IPS-15b (cell line): Measurements from ENCODE around the gene CSNK1A1.

Experiments
- H3K27me3 ChIP-seq: one replicate; pipeline ENCODE4 v1.6.1; 2013; ENCODE audit warnings: low read length; ENCODE audit not compliant: control insufficient read depth, insufficient read depth
- H3K36me3 ChIP-seq: one replicate; pipeline ENCODE4 v1.6.1; 2013; ENCODE audit warnings: low read length; ENCODE audit not compliant: control insufficient read depth, insufficient read depth
- H3K4me1 ChIP-seq: one replicate; pipeline ENCODE4 v1.6.1; 2013; ENCODE audit warnings: mild to moderate bottlenecking, low read length; ENCODE audit not compliant: control insufficient read depth, insufficient read depth
- H3K4me3 ChIP-seq: one replicate; pipeline ENCODE4 v1.5.1; 2013; ENCODE audit warnings: low read depth, low read length
- H3K9ac ChIP-seq: one replicate; pipeline ENCODE4 v1.6.1; 2013; ENCODE audit warnings: low read depth, mild to moderate bottlenecking, low read length
- H3K9me3 ChIP-seq: one replicate; pipeline ENCODE4 v1.6.1; 2013; ENCODE audit warnings: mild to moderate bottlenecking, low read length; ENCODE audit not compliant: control insufficient read depth, insufficient read depth

The CSNK1A1 gene

GRCh38 chr5:149585910-149586309 lies 34.7 kb upstream of the CSNK1A1 start:
- Histone ChIP-seq H3K4me3 (no peak overlapping the region), H3K36me3 (no peaks in the 10 kb centered on the region), H3K9me3 (no peaks in the 10 kb centered on the region), H3K9ac (no peak overlapping the region), H3K4me1 (peaks cover 3% of the 10 kb centered on the region), H3K27me3 (peaks cover 11% of the 10 kb centered on the region)

- peaks cover 3% of the 10 kb centered on the region for H3K4me1 ChIP-seq
- H3K36me3 ChIP-seq = no peaks in the 10 kb centered on the region
- peaks cover 22% of the 10 kb centered on the region for H3K27me3 ChIP-seq
- no peak overlapping the region for H3K4me3 ChIP-seq
- H3K9me3 ChIP-seq = no peaks in the 10 kb centered on the region
- no peak overlapping the region for H3K9ac ChIP-seq
Observed at GRCh38 chr5:149584121-149584520, 32.9 kb upstream of the CSNK1A1 start.

GRCh38 chr5:149583394-149583793 lies 32.2 kb upstream of the CSNK1A1 start:
- Histone ChIP-seq H3K4me1 (peaks cover 3% of the 10 kb centered on the region), H3K4me3 (no peak overlapping the region), H3K27me3 (peaks cover 22% of the 10 kb centered on the region), H3K9me3 (no peaks in the 10 kb centered on the region), H3K36me3 (no peaks in the 10 kb centered on the region), H3K9ac (no peak overlapping the region)

GRCh38 chr5:149581931-149582768 lies 30.9 kb upstream of the CSNK1A1 start:
- Histone ChIP-seq H3K36me3 (no peaks in the 10 kb centered on the region), H3K9ac (no peak overlapping the region), H3K27me3 (peaks cover 22% of the 10 kb centered on the region), H3K9me3 (no peaks in the 10 kb centered on the region), H3K4me1 (peaks cover 3% of the 10 kb centered on the region), H3K4me3 (peak overlapping the region; percentile 61)

GRCh38 chr5:149581192-149581861 lies 30.1 kb upstream of the CSNK1A1 start, which contains the start of gene ARHGEF37:
TSS of gene ARHGEF37 (plus strand) at chr5:149581498. CDS start at chr5:149597770, 16,272 bp downstream.
- H3K4me3 ChIP-seq = peak within 1 kb of the TSS; percentile 61
- H3K36me3 ChIP-seq = no peaks in the 10 kb centered on the region
- H3K27me3 ChIP-seq = peaks cover 22% of the 10 kb centered on the region
- H3K4me1 ChIP-seq = peaks cover 3% of the 10 kb centered on the region
- no peak within 1 kb of the TSS for H3K9ac ChIP-seq
- no peaks in the 10 kb centered on the region for H3K9me3 ChIP-seq

- Histone ChIP-seq H3K4me1 (peaks cover 3% of the 10 kb centered on the region), H3K9me3 (no peaks in the 10 kb centered on the region), H3K36me3 (no peaks in the 10 kb centered on the region), H3K9ac (no peak overlapping the region), H3K4me3 (peak overlapping the region; percentile 61), H3K27me3 (peaks cover 22% of the 10 kb centered on the region)
Observed at GRCh38 chr5:149580808-149581191, 29.6 kb upstream of the CSNK1A1 start.

GRCh38 chr5:149578896-149579295 lies 27.7 kb upstream of the CSNK1A1 start:
- H3K4me1 ChIP-seq = peaks cover 3% of the 10 kb centered on the region
- peaks cover 22% of the 10 kb centered on the region for H3K27me3 ChIP-seq
- no peaks in the 10 kb centered on the region for H3K9me3 ChIP-seq
- H3K36me3 ChIP-seq = no peaks in the 10 kb centered on the region
- H3K4me3 ChIP-seq = no peak overlapping the region
- H3K9ac ChIP-seq = no peak overlapping the region

GRCh38 chr5:149576021-149576420 lies 24.8 kb upstream of the CSNK1A1 start:
- no peak overlapping the region for H3K4me3 ChIP-seq
- no peaks in the 10 kb centered on the region for H3K4me1 ChIP-seq
- no peak overlapping the region for H3K9ac ChIP-seq
- no peaks in the 10 kb centered on the region for H3K36me3 ChIP-seq
- H3K9me3 ChIP-seq = no peaks in the 10 kb centered on the region
- peaks cover 12% of the 10 kb centered on the region for H3K27me3 ChIP-seq

GRCh38 chr5:149575131-149575530 lies 23.9 kb upstream of the CSNK1A1 start:
- no peaks in the 10 kb centered on the region for H3K9me3 ChIP-seq

GRCh38 chr5:149572576-149573231 lies 21.5 kb upstream of the CSNK1A1 start:
- Histone ChIP-seq H3K4me1 (no peaks in the 10 kb centered on the region), H3K9ac (no peak overlapping the region), H3K4me3 (no peak overlapping the region)

More at GRCh38 chr5:149575131-149575530, 23.9 kb upstream of the CSNK1A1 start:
- Histone ChIP-seq H3K27me3 (peaks cover 3% of the 10 kb centered on the region), H3K9ac (no peak overlapping the region), H3K4me1 (no peaks in the 10 kb centered on the region), H3K4me3 (no peak overlapping the region), H3K36me3 (no peaks in the 10 kb centered on the region)

GRCh38 chr5:149572170-149572569 lies 20.9 kb upstream of the CSNK1A1 start:
- Histone ChIP-seq H3K9ac (no peak overlapping the region), H3K27me3 (no peaks in the 10 kb centered on the region), H3K36me3 (no peaks in the 10 kb centered on the region), H3K4me3 (no peak overlapping the region), H3K9me3 (no peaks in the 10 kb centered on the region), H3K4me1 (no peaks in the 10 kb centered on the region)

More at GRCh38 chr5:149572576-149573231, 21.5 kb upstream of the CSNK1A1 start:
- Histone ChIP-seq H3K27me3 (no peaks in the 10 kb centered on the region), H3K36me3 (no peaks in the 10 kb centered on the region), H3K9me3 (no peaks in the 10 kb centered on the region)
